ELR (cell line): ENCODE results near the gene CDK5RAP1.
A peak's percentile ranks its signal among the peaks of the same experiment; 100 is the strongest.
"Not testable (repeated sequence)": the region's sequence is repeated elsewhere in the genome, so short reads cannot be mapped to it uniquely, and the experiment has no call there.

Experiments used
- DNase-seq: peaks from one replicate; pipeline ENCODE4 v3.0.0-alpha.2; 2015; ENCODE audit warnings: low read depth

The CDK5RAP1 gene, protein sequence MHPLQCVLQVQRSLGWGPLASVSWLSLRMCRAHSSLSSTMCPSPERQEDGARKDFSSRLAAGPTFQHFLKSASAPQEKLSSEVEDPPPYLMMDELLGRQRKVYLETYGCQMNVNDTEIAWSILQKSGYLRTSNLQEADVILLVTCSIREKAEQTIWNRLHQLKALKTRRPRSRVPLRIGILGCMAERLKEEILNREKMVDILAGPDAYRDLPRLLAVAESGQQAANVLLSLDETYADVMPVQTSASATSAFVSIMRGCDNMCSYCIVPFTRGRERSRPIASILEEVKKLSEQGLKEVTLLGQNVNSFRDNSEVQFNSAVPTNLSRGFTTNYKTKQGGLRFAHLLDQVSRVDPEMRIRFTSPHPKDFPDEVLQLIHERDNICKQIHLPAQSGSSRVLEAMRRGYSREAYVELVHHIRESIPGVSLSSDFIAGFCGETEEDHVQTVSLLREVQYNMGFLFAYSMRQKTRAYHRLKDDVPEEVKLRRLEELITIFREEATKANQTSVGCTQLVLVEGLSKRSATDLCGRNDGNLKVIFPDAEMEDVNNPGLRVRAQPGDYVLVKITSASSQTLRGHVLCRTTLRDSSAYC

DNA sequence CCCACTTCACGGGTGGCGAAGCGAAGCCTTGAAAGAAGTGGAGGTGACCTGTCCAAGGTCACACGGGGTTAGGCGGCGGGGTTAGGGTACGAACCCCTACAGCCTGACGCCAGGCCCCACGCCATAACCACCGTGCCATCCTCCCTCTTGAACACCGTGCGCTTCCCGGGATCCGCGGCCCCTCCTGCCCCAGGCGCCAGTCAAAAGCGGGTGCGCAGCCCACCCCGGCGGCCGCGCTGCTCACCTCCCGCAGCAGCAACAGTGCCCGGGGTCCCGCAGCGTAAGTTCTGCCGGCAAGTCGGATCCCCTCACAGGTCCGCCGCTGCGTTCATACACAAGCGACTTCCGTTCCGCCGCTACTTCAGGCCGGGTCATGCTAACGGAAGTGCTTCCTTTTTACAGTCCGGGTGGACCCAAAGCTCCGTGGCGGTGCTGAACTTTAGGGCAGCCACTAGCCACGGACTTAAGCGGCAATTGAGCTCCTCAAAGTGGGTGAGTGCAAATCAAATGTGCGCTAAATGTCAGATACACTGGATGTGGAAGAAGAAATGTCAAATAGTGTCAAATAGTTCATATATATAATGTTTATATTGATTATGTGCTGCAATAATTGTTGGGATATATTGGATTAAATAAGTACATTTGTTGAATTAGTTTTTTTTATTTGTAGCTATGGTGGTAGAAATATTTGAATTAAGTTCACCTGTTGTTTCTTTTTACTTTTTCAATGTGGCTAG lies at the start of gene CDK5RAP1:
TSS of gene CDK5RAP1 (minus strand) at position 336 of the 737 bp plus-strand sequence. CDS start 4,455 bp downstream, outside the sequence.
- DNase-seq = peak; percentile 97

DNA sequence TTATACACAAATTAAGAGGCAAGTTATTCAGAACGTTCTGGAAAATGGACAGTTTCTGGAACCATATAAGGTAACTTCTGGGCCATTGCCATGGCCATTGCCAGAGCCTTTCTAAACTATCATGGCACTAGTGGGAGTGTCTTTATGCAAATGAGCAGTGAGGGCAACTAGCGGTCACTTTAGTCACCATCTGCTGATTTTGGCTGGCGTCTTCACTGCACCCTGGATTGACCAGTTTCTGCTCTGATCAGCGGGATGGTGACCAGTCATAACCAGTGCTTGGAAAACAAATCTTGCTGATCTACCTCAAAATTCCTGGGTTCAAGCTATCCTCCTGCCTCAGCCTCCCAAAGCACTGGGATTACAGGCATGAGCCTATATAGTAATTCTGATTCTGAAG lies 49.5 kb upstream of the CDK5RAP1 start:
- DNase-seq = peak; percentile 59

DNA sequence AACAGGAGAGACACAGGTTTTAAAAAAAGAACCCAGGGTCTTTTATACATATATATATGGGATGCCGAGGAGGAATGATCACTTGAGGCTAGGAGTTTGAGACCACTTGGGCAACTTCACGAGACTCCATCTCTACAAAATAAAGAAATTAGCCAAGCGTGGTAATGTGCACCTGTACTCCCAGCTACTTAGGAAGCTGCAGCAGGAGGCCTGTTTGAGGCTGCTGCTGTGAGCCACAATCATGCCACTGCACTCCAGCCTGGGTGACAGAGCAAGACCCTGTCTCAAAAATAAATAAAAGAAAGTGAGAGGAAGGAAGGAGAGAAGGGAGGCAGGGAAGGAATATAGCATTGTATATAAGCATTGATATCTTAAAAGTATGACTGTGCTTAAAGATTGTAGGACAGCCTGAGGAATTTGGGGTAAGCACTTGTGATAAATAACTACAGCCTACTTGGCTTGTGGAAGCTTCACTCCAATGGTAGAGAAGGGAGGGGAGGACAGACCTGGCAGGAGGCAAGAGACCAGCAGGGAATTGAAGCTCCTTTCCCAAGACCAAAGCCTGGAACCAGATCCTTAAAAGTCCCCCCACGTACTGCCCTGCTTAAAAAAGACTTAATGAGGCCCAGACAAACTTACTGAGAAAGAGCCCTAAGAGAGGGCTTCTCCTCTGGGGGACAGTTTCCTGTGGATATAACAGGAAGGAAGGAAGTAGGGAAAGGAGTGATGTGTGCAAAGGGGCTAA lies 44.7 kb upstream of the CDK5RAP1 start:
- DNase-seq = no peak

DNA sequence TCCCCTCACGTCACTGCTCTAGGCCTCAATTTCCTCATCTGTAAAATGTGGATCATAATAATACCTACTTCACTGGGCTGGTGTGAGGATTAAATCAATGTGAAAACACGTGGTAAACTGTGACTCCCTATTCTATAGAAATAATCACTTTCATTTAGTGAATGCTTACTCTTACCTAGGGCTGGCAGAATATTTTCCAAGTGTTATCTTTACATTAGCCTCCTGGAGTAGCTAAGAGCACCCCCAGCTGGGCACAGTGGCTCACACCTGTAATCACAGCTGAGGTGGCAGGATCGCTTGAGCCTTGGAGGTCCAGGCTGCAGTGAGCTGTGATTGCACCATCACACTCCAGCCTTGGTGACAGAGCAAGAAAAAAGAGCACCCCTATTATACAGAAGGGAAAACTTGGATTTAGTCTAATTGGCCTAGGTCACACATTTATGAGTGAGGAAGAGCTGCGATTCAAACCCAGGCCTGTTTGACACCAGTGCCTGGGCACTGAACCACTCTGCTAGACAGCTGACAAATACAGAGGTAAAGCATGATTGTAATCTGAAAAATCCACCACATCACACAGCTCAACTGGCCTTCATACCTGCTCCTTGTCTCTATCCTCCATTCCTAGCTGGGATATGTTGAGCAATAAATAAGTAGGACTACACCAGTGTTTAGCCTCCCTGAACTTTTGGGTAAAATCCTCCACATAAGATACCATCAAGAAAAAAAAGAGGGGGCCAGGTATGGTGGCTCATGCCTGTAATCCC lies 43.7 kb upstream of the CDK5RAP1 start:
- peak; percentile 45 for DNase-seq

DNA sequence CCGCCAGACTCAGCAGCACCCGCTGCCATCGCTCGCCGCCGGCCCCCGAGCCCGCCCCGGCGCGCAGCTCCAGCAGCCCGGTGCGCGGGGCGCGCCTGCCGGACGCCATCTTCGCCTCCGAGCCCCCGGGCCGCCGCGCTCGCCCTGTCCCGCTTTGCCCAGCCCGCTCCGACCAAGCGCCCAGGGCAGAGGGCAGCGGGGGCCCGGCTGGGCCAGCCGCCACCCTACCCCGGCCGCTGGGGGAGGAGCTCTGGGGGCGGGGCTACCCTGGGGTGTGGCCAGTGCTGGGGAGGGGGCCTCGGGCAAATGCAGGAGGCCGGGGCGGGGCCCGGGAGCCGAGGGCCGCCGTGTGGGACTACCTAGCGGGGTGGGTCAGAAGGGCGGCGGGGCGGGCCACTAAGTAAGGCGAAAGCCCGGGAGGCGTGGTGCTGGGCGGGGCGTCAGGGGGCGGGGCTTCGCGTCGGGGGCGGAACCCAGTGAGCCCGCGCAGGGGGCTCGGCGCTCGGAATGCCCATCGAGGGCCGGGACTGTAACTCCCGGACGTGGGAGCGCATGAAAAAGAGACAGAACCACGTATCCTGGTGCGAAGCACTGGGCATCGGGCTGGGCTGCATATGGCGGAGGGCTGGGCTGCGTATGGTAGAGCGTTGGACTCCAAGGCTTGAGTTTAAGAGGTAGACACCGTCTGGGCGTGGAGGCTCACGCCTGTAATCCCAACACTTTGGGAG lies 42.4 kb upstream of the CDK5RAP1 start, which contains the start of gene SNTA1:
TSS of gene SNTA1 (minus strand) at position 252 of the 728 bp plus-strand sequence. CDS start at position 109, 143 bp downstream.
- peak; percentile 87 for DNase-seq

DNA sequence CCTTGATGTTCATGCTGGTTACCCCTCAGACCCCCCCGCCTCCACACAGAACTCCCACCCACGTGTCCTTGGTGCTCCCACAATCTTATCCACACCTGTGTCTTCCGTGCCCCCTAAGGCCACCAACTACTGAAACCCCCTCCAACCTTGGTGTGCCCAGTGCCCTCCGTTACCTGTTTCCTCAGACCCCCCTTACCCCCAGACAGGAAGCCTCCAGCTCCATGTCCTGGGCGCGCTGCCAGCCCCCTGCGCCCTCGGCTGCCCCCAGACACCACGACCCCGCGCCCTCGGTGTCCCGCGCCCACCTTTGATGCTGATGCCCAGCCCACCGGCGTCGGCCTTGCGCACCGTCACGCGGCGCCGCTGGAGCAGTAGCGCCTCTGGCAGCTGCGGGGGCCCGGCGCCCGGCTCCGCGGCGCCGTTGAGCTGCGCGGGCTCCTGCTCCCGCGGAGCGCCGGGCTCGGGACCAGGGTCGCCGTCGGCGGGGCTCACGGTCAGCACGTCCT lies 41.7 kb upstream of the CDK5RAP1 start:
- DNase-seq = peak; percentile 37

DNA sequence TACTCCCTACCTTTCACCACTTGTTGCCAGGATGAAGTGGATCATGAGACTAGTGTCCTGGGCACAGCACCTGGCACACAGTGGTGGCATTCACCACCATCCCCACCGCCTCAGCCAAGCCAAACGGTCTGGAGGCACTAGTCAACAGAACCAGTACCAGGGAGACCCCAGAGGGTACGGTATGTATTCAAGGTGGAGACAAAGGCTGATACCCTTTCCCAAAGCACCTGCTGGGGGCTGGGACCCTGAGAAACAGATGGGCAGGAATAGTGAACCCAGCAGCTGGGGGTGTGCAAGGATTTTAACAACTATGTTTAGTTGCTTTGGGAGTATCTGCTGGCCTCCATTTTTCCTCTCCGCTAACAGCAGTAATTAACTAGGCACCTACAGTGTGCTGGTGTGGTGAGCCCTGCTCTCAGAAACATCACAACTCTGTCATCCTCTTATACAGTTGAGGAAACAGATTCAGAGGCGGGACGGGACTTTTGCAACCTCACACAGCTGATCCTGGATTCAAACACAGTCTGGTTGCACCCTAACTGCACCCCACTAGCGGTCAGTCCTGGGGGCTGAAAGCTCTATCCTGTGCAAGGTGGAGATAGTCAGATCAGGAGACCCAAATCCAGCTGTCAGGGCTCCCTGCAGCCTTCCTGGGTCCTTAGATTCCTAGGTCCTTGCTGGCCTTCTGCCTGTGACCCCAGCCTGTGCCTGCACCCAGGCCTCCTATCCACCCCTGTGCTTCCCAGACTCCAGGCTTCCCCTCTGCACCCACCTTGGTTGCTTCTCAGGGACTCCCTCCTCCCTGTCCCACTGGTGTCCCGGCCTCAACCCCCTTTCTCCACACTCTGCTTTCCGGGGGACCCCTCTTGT lies 41.1 kb upstream of the CDK5RAP1 start:
- DNase-seq = no peak

DNA sequence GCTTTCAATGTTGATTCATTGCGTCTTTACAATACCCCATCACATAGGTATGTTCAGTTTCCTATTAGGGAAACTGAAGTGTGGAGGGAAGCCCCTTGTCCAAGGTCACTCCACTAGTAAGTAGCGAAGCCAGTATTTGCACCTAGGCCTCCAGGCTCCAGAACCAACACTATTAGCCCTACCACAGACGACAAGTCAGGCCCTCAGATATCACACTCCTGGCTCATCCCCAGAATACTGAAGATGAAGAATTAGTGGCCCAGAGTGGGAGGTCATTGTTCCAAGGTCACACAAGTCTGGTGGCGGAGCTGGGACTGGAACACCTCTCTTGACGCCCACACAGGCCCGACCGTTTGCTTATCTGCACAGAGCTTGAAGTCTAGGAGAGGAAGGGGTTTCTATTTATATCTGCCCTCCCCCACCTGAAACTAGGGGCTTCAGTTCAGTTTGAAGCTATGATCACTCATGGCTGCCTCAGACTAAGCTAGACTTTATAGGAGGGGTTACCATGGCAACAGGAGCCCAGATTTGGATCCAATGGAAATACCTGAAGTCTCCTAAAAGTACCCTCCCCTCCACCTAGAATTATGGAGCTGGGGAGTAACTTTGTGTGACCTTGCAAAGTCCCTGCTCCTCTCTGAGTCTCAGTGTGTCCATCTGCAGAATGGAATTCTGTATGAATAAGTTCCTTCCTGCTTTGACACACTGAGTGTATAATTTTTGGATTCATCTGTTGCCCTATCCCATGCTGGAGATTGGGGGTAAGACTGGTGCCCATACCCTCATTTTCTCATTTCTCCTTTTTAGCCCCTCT lies 40.0 kb upstream of the CDK5RAP1 start:
- no peak for DNase-seq

DNA sequence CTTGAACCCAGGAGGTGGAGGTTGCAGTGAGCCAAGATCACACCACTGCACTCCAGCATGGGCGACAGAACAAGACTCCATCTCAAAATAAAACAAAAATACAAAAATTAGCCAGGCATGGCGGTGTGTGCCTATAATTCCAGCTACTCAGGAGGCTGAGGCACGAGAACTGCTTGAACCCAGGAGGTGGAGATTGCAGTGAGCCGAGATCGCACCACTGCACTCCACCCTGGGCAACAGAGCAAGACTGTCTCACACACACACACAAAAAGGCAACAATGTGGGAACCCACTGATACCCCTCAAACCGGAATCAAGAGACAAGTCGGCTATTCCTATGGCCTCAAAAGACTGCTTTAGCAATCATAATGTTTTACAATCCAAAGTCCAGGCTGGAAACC lies 39.2 kb upstream of the CDK5RAP1 start:
- DNase-seq = not testable (repeated sequence)

DNA sequence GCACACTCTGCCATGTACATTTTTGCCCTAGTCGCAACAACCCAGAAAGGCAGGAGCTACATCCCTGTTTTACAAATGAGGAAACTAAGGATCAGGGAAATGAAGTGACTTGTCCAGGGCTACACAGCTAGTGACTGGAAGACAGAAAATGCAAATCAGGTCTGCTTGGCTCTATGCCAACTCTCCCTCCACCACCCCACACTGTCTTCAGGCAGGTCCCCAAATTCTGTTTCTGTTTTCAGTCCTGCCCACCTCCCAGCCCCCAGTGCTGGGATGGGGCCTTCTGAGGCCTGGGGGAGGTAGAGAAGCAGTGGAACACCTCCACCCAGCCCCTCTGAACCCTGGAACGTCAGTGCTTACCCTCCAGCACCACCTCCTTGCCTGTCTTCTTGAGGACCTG lies 37.2 kb upstream of the CDK5RAP1 start:
- no peak for DNase-seq

DNA sequence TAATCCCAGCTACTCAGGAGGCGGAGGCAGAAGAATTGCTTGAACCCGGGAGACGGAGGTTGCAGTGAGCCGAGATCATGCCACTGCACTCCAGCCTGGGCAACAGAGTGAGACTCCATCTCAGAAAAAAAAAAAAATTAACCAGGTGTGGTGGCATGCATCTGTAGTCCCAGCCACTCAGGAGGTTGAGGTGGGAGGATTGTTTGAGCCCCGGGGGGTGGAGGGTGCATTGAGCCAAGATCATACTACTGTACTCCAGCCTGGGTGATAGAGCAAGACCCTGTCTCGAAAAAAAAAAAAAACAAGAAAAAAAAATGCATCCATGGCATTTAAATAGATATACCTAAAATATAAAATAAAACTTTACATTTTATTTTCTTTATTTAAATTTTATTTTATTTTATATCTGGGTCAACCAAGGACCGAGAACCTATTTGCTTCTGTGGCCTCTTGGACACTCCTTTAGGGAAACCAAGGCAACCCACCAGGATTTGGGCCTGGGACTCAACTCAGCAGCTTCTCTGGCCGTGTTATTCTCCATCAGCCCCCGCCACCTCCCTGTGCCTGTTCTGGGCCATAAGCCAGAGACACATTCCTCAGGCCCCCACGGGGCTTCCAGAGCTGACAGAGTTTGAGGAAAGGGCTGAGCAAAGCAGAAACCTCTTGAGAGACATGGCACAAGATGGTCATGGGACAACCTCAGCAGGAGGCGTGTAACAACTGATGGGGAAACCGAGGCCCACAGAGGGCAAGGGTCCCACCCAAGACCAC lies 36.0 kb upstream of the CDK5RAP1 start:
- no peak for DNase-seq

DNA sequence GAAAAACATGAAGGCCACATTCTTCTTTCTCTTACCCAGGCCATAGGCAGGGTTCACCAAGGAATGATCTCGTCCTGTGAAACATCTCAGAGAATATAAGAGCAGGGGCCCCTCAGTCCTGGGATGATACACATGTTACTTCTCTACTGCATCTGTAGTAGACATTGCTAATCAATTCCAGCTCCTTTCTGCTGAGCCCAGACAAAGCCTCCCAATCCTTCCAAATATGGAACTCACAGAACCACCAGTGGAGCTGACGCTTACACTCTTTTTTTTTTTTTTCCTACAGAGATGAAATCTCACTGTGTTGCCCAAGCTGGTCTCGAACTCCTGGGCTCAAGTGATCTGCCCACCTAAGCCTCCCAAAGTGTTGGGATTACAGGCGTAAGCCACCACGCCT lies 33.1 kb upstream of the CDK5RAP1 start:
- DNase-seq = no peak

DNA sequence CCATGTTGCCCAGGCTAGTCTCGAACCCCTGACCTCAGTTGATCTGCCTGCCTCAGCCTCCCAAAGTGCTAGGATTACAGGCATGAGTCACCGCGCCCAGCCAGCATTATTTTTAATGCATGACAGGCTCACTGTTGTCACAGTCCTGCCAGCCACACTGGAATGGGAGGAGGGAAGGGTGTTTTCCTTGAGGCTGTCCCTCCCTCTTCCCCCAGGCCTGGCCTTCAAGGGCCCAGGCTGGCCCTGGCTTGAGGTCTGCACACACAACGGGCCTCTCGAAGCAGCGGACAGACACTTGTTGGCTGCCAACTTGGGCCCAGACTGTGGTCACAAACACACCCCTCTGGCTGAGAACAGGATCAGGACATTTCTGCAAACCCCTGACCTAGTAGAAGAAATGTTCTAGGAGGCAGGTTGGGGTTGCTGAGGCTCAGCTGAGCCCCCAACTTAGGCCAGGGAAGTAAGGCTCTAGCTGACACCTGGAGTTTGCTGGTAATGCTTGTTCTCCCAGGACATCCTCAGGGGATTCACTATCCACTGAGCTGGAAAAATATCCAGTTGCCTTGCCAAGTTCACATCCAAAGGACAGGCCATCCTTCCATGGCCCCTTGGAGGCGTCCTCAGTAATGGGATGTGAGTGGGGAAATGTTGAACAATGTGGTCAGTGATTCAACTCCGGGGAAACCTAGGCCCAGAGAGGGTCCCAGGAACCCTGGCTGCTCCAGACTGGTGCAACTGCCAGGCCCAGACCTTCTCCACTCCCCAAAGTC lies 32.3 kb upstream of the CDK5RAP1 start:
- DNase-seq = peak; percentile 22

DNA sequence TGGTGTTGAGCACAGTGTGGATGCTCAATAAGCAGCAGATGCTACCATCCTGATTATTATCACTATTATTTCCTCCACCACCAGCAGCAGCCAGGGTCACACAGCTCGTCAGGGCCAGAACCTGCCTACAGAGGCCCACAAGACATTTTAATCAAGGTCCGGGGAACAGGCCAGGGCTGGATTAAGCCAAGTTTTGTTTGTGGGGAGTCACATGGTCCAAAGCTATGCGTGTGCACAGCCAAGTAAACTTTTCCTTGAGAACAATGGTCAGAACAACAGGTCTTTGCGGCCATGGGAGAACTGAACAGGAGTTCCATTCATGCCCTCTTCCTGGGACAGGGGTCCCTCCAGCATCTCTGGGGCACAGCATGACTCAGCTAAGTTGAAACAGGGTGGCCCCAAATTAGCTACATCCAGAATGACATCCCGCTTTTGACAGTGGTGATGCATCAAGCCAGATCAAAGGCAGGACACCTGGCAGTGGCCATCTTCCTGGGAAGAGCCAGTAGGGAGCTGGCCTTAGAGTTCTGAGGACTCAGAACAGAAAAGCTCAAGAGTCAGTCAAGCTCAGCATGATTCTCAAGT lies 30.6 kb upstream of the CDK5RAP1 start:
- DNase-seq = no peak

DNA sequence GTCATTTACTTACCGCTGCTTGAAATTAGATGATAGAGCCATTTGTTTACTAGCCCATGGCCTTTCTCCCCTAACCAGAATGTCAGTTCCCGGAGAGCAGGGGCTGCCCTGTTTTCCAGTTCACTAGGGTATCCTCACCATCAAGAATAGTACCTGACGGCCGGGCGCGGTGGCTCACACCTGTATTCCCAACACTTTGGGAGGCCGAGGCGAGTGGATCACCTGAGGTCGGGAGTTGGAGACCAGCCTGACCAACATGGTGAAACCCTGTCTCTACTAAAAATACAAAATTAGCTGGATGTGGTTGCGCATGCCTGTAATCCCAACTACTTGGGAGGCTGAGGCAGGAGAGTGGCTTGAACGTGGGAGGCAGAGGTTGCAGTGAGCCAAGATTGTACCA lies 22.6 kb upstream of the CDK5RAP1 start:
- DNase-seq = not testable (repeated sequence)

DNA sequence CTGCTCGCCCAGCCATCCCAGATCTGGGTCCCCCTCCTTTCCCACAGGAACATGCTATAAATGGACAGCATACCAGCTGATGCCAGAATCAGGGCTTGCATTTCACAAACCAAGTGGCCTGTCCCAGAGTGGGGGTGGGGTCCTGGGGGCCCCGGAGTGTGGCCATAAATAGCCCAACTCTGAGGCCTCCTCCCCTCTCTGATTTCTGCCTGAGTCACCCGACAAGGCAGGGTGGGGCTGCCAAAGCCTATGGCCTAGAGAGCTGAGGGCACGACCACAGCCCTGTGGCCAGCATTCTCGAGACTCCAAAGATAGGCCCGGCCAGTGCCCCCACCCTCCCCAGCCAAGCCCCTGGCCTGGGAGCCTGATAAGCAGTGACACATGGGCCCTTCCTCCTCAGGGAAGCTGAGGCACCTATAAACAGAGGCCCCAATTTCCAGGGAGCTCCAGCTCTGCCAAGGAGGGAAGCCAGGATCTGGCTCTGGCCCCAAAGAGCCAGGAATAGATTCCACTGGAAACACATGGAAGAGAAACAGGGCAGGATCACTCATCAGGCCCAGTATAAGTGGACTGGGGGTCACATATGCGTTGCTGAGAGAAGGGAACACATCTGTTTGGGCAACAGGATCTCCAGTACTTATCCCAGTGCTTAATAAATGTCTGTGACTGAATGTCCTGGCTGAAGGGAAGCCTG lies 22.0 kb upstream of the CDK5RAP1 start:
- DNase-seq = peak; percentile 80
